ENCODE results near the gene CEP131.
A peak's percentile ranks its signal among the peaks of the same experiment; 100 is the strongest.

Gene CEP131

DNA sequence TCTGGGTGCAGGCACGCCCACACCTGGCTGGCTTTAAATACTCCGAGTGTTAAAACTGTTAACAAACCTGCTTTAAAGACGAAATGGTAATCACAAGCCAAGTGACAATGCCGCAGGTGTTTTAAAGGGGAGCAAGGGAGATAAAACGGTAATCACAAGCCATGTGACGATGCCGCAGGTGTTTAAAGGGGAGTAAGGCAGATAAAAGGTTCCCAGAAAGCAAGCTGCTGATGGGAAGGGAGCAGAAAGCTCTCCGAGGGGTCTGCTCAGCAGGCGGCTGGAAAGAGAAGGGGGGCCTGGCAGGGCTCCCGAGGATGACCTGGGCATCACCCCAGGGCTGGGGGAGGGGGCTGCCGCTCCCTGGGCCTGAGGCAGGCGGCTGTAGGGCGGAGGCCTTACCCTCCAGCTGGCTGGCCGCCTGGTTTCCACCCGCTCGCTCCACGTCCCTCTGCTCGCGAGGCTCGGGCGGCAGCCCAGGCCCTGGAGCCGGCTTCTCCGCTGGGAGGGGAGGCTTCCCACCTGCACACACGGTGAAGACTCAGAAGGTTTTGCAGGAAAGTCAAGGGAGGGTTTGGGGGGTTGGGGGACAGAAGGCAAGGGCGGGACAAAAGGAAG lies 28.4 kb upstream of the CEP131 start:
- no peak for DNase-seq

DNA sequence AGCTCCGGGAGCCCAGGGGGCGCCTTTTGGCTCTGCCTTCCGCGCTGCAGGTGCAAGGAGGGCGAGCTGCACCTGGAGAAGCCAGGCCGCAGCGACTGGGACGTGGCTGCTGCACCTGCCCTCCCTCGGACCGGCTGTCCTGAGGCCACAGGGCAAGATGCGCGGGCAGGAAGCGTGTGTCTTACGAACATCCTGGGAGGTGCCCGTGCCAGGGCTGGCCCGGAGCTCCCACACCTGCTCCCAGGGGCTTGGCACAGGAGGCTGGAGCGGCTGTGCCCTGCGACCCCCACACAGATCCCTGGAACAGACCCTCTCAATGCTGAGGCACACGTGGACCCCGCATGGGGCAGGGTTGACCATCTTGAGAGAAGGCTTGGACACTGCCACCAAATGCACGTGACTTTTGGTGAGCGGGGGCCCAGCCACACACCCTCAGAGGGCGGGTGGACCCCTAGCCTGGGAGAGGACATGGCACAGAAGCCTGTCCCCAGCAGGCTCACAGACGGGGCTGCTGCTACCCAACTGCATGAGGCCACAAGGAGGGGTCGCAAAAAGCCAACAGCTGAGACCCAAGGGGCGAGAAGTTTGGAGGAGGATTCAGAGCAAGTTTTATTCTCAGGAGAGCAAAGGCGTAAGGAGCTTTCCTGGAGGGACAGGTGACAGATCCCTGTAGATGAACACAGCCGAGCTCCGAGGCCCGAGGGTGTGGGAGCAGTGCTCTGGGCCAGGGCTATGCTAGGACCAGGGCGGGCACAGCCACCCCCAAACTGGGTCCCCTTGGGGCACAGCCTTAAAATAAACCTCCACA lies 27.7 kb upstream of the CEP131 start:
- DNase-seq, result no peak

GRCh38 chr17:81249223-81250040 lies 26.7 kb upstream of the CEP131 start:
- no peak for DNase-seq

- no peak for DNase-seq
Observed at GRCh38 chr17:81248649-81249048, 25.9 kb upstream of the CEP131 start.

DNA sequence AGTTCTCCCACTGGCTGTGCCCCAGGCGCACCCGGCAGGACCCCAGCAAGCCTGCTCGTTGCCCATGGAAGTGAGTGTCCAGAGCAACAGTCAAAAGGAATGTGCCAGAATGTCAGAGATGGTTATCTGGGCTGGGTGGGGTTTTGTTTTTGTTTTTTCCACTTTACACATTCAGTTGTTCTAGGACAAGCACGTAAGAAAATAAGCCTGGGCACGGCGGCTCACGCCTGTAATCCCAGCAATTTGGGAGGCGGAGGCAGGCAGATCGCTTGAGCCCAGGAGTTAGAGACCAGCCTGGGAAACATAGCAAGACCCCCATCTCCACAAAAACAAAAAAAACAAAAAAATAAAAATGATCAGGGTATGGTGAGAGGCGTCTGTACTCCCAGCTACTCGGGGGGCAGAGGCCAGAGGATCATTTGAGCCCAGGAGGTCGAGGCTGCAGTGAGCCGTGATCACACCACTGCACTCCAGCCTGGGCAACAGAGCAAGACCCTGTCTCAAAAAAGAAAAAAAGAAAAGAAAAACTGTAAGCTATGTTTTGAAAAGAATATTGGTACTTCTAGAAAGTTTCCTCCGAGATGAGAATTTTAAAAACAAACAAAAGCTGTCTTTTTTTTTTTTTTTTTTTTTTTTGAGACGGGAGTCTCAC lies 24.7 kb upstream of the CEP131 start:
- DNase-seq, result no peak

DNA sequence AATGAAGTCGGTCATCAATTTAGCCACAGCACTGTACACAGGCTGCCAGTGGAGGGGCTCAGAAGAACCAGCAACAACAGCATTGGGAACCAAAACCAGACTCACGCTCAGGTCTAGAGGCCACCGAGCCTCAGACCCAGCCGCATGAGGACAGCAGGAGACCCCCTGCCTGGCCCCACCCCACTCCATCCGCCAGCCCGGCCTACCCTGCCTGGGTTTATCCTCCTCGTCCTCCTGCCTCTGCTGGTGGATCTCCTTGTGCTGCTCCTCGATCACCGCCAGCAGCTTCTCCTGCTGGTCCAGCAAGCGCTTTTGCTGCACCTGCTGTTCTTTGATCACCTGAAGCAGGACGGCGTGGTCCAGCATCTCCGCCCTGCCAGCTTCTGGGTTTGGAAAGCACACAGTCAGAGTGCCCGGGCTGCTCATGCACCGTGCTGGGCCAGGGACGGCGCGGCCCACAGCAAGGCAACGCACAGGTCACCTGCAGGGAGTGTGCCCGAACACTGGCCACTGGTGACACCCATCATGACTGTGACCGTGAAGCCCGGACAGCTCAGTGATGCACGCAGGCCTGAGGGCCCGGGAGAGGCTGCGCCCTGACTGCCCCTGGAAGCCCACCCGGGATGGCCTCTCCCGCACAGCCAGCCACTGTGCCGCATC lies 24.0 kb upstream of the CEP131 start:
- no peak for DNase-seq

- no peak for DNase-seq
Observed at GRCh38 chr17:81246343-81246670, 23.5 kb upstream of the CEP131 start.

DNA sequence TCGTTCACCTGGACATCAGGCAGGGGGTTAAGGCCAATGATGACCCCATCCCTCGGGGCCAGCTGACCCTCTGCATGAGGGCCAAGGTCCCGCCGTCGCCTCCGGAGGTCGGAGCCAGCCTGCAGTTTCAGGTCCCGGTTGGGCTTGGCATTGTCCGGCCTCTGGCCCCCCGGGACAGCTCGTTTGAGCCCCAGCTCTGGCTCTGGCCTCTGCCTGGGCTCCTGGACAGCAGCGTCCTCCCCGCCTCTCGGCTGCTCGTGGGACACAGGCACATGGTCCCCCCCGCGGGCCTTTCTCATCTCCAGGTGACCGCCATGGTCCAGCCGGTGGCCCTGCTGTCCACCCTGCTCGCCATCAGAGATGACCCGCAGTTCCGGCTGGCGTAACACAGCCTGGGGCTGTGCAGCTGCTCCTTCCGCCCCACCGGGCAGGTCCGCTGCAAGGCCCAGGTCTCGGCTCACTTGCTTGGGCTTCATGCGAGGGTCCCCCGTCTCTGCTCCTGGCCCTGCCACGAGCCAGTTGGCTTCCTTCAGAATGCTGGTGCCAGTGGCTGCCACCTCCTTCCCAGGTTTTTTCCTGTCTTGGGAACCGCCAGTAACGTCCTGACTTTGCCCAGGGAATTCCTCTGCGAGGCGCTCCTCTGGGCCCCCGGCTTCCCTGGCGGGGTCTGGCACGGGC lies 23.0 kb upstream of the CEP131 start:
- no peak for DNase-seq

DNA sequence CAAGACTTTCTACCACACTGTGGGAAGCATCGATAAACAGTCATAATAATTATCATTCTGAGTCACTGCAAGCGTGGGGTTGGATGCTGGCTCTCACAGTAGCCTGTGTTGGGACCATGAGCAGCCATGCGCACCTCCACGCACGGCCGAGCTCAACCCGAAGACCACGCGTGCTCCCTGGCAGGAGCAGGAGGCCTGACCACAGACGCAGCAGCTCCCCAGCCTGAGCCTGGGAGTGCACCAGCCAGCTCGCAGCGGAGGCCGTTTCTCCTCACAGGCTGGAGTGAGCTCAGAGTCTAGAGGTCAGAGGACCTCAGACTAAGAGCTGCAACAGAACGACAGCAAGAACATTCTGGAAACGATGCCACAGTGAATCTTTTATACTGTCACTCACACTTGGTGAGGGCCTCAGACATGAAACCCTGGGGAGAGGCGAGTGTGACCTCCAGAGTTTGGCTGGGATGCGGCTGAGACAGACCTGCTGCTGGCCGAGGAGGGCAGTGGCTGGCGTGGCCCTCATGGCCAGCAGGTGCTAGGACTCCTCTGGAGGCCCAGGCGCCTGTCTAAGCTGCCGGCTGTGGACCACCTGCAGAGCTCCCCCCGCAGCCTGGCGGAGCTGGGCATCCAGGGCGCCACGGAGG lies 22.4 kb upstream of the CEP131 start:
- no peak for DNase-seq

GRCh38 chr17:81244358-81245023 lies 21.7 kb upstream of the CEP131 start:
- DNase-seq, result no peak

DNA sequence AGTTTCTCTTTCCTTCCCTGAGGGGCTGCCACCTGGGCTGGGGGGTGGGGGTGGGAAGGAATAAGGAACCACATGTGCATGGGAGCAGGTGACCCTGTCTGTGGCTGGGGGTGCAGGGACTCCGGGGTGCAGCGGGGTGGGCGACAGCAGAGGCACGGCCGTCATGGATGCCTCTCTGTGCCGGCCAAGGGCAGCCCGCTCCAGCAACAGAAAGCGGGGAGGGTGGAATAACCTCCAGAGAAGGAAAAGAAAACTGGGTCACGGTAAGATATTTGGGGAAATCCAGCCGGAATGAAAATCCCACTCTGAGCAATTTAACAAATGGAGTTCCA lies 20.5 kb upstream of the CEP131 start:
- DNase-seq, result no peak

GRCh38 chr17:81242421-81243332 lies 19.9 kb upstream of the CEP131 start:
- no peak for DNase-seq

DNA sequence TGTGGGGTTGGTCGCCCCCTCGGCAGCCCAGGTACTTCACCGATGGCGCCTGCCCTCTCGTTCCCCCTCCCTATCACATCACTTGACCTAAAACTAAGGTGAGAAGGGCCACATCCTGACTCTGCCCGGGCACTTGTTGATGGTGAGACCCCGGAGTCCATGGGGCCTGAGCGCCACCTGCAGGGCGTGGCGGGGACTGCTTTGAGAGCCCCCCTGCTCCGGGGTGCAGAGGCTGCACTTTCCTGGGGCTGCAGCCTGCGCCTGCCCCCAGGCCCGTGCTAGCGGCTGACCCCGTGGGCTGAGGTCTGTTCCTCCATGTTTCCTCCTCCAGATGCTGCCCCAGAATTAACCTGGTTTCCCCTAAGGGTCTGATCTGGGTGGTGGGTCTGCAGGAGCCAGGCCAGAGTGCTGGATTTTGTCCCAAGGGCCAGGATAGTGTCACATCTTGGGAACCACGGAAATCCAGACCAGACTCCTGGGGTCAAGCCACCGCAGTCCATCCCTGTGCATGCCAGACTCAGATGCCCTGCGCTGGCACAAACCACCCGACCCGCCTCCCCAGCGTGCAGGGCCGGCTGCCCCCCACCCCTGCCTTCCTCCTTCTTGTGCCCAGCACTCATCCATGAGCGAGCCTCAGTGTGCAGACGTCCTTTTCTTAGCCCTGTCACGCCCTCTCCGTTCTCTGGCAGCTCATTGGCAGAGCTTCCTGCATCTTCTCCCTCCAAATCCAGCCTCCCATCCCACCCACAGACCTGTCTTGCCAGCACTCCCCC lies 19.1 kb upstream of the CEP131 start:
- peak; percentile 52 for DNase-seq

DNA sequence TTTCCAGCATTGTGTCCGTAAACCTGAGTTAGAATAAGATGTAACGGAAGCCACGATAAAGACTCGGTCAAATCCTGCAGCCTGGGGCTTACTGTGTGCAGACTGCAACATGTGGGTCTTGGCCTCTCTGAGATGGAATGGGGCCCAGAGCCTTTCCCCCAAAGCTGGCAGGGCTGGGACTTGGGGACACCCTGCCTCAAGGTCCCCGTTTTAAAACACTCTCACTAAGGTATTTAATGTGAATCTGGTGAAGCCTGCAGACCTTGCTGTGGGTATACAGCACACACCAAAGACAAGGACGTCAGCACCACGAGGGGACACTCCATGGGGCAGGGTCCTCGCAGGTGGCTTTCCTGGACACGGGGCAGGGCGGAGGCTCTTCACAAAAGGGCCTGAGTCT lies 18.4 kb upstream of the CEP131 start:
- no peak for DNase-seq

DNA sequence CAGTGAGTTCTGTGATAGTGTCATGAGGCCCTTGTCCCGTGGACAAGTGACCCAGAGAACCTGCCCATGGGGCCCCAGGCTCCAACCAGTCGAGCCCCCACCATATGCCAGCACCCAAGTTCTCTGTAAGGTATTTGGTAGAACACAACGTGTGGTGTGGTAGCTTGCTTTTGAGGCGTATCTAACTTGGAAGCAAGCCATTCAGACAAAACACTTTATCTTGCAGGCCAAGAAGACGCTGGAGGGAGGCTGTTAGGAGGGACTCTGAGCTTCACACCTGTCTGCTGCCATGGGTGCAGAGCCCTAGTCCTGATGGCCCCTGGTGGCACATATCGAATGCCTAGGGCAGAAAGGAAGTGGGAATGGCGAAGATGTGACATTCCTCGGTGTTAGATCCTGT lies 18.0 kb upstream of the CEP131 start:
- no peak for DNase-seq

DNA sequence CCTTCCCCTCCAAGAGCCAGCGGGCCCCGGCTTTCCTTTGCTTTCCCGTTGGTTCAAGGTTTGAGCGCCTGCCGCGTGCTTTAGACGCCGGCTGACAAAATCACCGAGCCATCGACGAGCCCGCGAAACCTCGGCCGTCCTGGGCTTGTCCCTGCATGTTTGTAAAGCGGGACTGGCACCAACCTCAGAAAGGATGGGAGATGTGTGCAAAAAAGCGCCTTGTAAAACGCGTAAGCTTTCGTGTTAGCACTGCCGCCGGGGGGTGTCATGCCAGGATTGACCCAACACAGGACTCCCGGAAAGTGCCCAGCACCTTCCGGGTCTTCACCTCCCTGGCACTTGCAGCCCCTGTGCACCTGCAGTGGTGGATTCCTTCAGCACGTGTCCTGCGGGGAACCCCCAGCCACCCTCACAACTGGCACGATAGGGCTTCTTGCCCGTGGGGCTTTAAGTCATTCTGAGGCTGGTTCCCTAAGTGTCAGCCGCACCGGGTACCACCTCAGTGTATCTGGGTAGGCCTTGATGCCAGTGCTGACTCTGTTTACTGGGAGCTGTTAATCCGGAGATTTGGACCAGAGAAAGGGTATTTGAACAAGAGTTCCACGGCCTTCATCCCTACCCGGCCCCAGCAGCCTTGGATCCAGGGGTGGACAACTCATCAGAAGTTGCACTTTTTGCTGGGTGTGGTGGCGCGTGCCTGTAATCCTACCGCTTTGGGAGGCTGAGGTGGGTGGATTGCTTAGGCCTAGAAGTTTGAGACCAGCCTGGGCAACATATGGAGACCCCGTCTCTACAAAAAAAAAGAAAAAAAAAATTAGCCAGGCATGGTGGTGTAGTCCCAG lies 17.2 kb upstream of the CEP131 start:
- peak; percentile 35 for DNase-seq

GRCh38 chr17:81238815-81239713 lies 16.3 kb upstream of the CEP131 start, which contains the start of the genes NDUFAF8 and TEPSIN:
TSS of gene NDUFAF8 (plus strand) at chr17:81239318. CDS start at chr17:81239364, 46 bp downstream.
TSS of gene TEPSIN (minus strand) at chr17:81239055. CDS start at chr17:81239033, 22 bp downstream.
- DNase-seq, result peak; percentile 97

Measured in CD4-positive, alpha-beta T cell treated with Interferon gamma for 1 hour (primary cell).